K562 (cell line): Measurements from ENCODE around the gene EIF2AK2. TPM values are rescaled to one million over a fixed set of nuclear protein-coding genes. Genes with fewer than 3 reads are reported as not detected.

Source experiments
- ATAC-seq: fragments of 200-7000 bp; cut with Tn5 transposase; 3 replicates; pipeline ENCODE4 v1.9.1; 2020; ENCODE audit warnings: moderate library complexity
- BruUV-seq: library from RNA; stranded (reverse); fragments of 400-500 nt; replicated peaks from 2 replicates; lab custom pipeline; 2021; lab: Mats Ljungman, UMichigan
- CTCF ChIA-PET: fragments of 300-600 bp; formaldehyde crosslinking; extraction: SDS; loops from one replicate; lab custom pipeline; 2021; ENCODE audit warnings: low intra/inter-chr PET ratio; lab: Yijun Ruan, JAX
- POLR2A ChIA-PET: fragments of 300-600, 350-650 bp; sonication (Branson Sonifier 250); formaldehyde crosslinking; extraction: SDS; loops from one replicate; lab custom pipeline; 2021; ENCODE audit warnings: antibody characterized with exemption, inconsistent platforms; lab: Yijun Ruan, JAX
- DNase-seq, 4 experiments: peaks; one replicate each; pipeline versions ENCODE4 v3.0.0 to v3.0.0-alpha.2; 2011 to 2018; ENCODE audit warnings: low spot score in 3 of 4, mixed read lengths in 3 of 4; ENCODE audit errors: extremely low read depth in 1 of 4
- FAIRE-seq: peaks from 2 replicates; lab custom pipeline; 2011; peaks lifted over from hg19 to GRCh38; lab: Jason Lieb, UNC
- H2AFZ ChIP-seq: 2 replicates; pipeline ENCODE4 v1.6.0; 2011; ENCODE audit warnings: low read depth, low read length, control low read depth, inconsistent platforms
- H3K27ac ChIP-seq: fragments of 200-600 bp; 3 replicates; pipeline ENCODE4 v1.8.0; 2011; ENCODE audit warnings: low read depth, mild to moderate bottlenecking, control low read depth, inconsistent platforms, low read length, moderate library complexity, mixed read lengths; ENCODE audit errors: extremely low read depth
- H3K27me3 ChIP-seq, 2 experiments: fragments of 300-600 bp in 1 of 2; 2 replicates in 1 of 2; 3 replicates in 1 of 2; pipeline versions ENCODE4 v1.6.0 to v1.8.0; 2011; ENCODE audit warnings: inconsistent platforms in 2 of 2, low read length in 2 of 2, mild to moderate bottlenecking in 1 of 2, mixed read lengths in 1 of 2, moderate library complexity in 1 of 2; ENCODE audit not compliant: control insufficient read depth in 2 of 2, insufficient read depth in 2 of 2
- H3K36me3 ChIP-seq: fragments of 300-600 bp; 3 replicates; pipeline ENCODE4 v1.8.0; 2011; ENCODE audit warnings: mild to moderate bottlenecking, low read length, inconsistent platforms; ENCODE audit not compliant: control insufficient read depth, insufficient read depth
- H3K4me1 ChIP-seq, 2 experiments: fragments of 200-600 bp in 1 of 2; replicated peaks in 1 of 2; 2 replicates in 1 of 2; 3 replicates in 1 of 2; pipeline versions ENCODE4 v1.5.1 to v1.8.0; 2011; ENCODE audit warnings: inconsistent platforms in 2 of 2, low read length in 2 of 2, mild to moderate bottlenecking in 1 of 2, mixed read lengths in 1 of 2, moderate library complexity in 1 of 2; ENCODE audit not compliant: control insufficient read depth in 2 of 2, insufficient read depth in 2 of 2
- H3K4me2 ChIP-seq: 2 replicates; pipeline ENCODE4 v1.6.1; 2011; ENCODE audit warnings: low read length, control low read depth, inconsistent platforms, mixed read lengths; ENCODE audit not compliant: insufficient read depth
- H3K4me3 ChIP-seq: fragments of 200-600 bp; sonication (generic), shearing (Covaris generic); 2 replicates; pipeline ENCODE4 v1.5.1; 2016; ENCODE audit warnings: control low read depth, inconsistent platforms
- H3K79me2 ChIP-seq: fragments of 200-600 bp; 3 replicates; pipeline ENCODE4 v1.8.0; 2011; ENCODE audit warnings: low read length, inconsistent platforms; ENCODE audit not compliant: control insufficient read depth, insufficient read depth
- H3K9ac ChIP-seq, 2 experiments: 2 replicates each; pipeline versions ENCODE4 v1.6.0 to v1.6.1; 2011; ENCODE audit warnings: low read depth in 2 of 2, low read length in 2 of 2, control low read depth in 1 of 2, inconsistent platforms in 1 of 2, mild to moderate bottlenecking in 1 of 2, mixed read lengths in 1 of 2; ENCODE audit not compliant: insufficient read depth in 1 of 2
- H3K9me1 ChIP-seq: one replicate; pipeline ENCODE4 v1.6.0; 2011; ENCODE audit warnings: inconsistent platforms, mild to moderate bottlenecking, low read length, moderate library complexity; ENCODE audit not compliant: control insufficient read depth, insufficient read depth
- H3K9me3 ChIP-seq: replicated peaks from 2 replicates; pipeline ENCODE4 v1.5.1; 2011; ENCODE audit warnings: low read depth, low read length, inconsistent platforms; ENCODE audit not compliant: control insufficient read depth, insufficient read depth
- H4K20me1 ChIP-seq: replicated peaks from 2 replicates; pipeline ENCODE4 v1.6.1; 2011; ENCODE audit warnings: low read length, inconsistent platforms, mixed read lengths; ENCODE audit not compliant: control insufficient read depth, insufficient read depth
- BMI1 ChIP-seq: fragments of 150-350 bp; IDR thresholded peaks from 2 replicates; pipeline ENCODE4 v1.6.1; 2014; ENCODE audit warnings: low read length
- GABPB1 ChIP-seq: sonication (generic); formaldehyde crosslinking; IDR thresholded peaks from 2 replicates; pipeline ENCODE4 v1.8.0; 2022; ENCODE audit warnings: mild to moderate bottlenecking, missing genetic modification reagents
- MEF2A ChIP-seq: IDR thresholded peaks from 2 replicates; pipeline ENCODE4 v1.6.1; 2011; ENCODE audit warnings: low read depth, mild to moderate bottlenecking, low read length, moderate library complexity; ENCODE audit not compliant: control insufficient read depth
- MTA3 ChIP-seq: fragments of 450-650 bp; formaldehyde crosslinking; IDR thresholded peaks from 2 replicates; pipeline ENCODE4 v1.6.1; 2017; ENCODE audit warnings: mild to moderate bottlenecking, borderline replicate concordance
- PHB ChIP-seq: fragments of 250-450 bp; sonication (Bioruptor Pico); IDR thresholded peaks from 2 replicates; pipeline ENCODE4 v1.5.0; 2021
- RBM22 ChIP-seq: fragments of 200-400 bp; formaldehyde crosslinking; IDR thresholded peaks from 2 replicates; pipeline ENCODE4 v1.6.1; 2018; ENCODE audit warnings: low read length, low read depth; ENCODE audit not compliant: poor library complexity, severe bottlenecking
- TFAP4 ChIP-seq: sonication (generic); formaldehyde crosslinking; IDR thresholded peaks from 2 replicates; pipeline ENCODE4 v1.8.0; 2022; ENCODE audit warnings: missing genetic modification reagents, mild to moderate bottlenecking, moderate library complexity, borderline replicate concordance
- ZNF408 ChIP-seq: fragments of 250-450 bp; sonication (Bioruptor Pico); IDR thresholded peaks from 2 replicates; pipeline ENCODE4 v1.4.0; 2020; ENCODE audit warnings: low read depth, mild to moderate bottlenecking, moderate library complexity
- ZNF764 ChIP-seq: fragments of 250-450 bp; sonication (Bioruptor Pico); IDR thresholded peaks from 2 replicates; pipeline ENCODE4 v1.4.0; 2020; ENCODE audit warnings: low read depth, mild to moderate bottlenecking, moderate library complexity
- WGBS: fragments of 100-300 bp; shearing (Covaris generic); methylation state at CpG from one replicate; pipeline ENCODE4 v1.1.6; 2016; ENCODE audit warnings: low coverage, mixed read lengths; ENCODE audit not compliant: insufficient coverage; ENCODE audit errors: missing lambda C conversion rate; 5-methylcytosine and 5-hydroxymethylcytosine counted together
- in situ Hi-C: fragments of 300-500 bp; cut with MboI; formaldehyde crosslinking; loops from 4 replicates; pipeline ENCODE4 v1.15.0; 2018; ENCODE audit warnings: inconsistent platforms, mixed read lengths
- intact Hi-C: fragments of 100-400 bp; cut with micrococcal nuclease; formaldehyde crosslinking; loops from 2 replicates; pipeline ENCODE4 v1.14.2; 2022
- polyA plus RNA-seq, 8 experiments: library from polyadenylated mRNA; depleted of rRNA in 4 of 8; stranded (reverse) in 5 of 8; unstranded in 3 of 8; fragments of >200 nt; fragmentation: Nextera tagmentation in 2 of 8; fragmentation: Illumina TruSeq in 1 of 8; extraction: Ambion mirVana in 2 of 8; extraction: Trizol in 1 of 8; gene quantifications; 2 replicates each; pipeline versions ENCODE4 v1.2.1 to v1.2.3, GENCODE V29; 2011 to 2014; ENCODE audit warnings: inconsistent platforms in 1 of 8, missing spikeins in 1 of 8
- total RNA-seq, 7 experiments: library from RNA; depleted of rRNA in 6 of 7; stranded (reverse); fragments of >200 nt in 6 of 7; fragmentation: Illumina TruSeq in 2 of 7; extraction: Trizol in 2 of 7; gene quantifications; 2 replicates each; pipeline versions ENCODE4 v1.2.1 to v1.2.3, GENCODE V29; 2011 to 2021; ENCODE audit warnings: low replicate concordance in 1 of 7
- TF ChIP-seq, protein P1 (sequence below): fragments of 450-650 bp; conservative IDR thresholded peaks from 2 replicates; pipeline ENCODE4 v1.6.1; 2016; ENCODE audit warnings: missing genetic modification characterization, low read depth, mild to moderate bottlenecking, missing compliant biosample characterization, moderate library complexity

EIF2AK2 gene
- total and polyA plus RNA-seq, 9 of the 15 experiments (the other 6 are each of a cell fraction or from before 2014, with no cell fraction given), result 3.8 to 19.5 (median 13.3) TPM

- H3K36me3 ChIP-seq, result no peaks in the 10 kb centered on the region
- intact Hi-C loops, result no loop called here
- no peak for FAIRE-seq
- no peak overlapping the region for H3K27ac ChIP-seq
- peaks cover under 1% of the 10 kb centered on the region; the same call in 1 of the 3 replicates for H3K79me2 ChIP-seq
- no peak overlapping the region for H3K9ac ChIP-seq
- H3K4me2 ChIP-seq, result no peak overlapping the region
- H3K9me3 ChIP-seq, result peaks cover 3% of the 10 kb centered on the region; the same call in 1 of the 2 replicates
- peaks cover 0 to 2% of the 10 kb centered on the region in 2 experiments; a peak in 1 of 5 replicates for H3K27me3 ChIP-seq
- H2AFZ ChIP-seq, result no peak overlapping the region; the same call in 1 of the 2 replicates
- ChIA-PET CTCF (no interaction called here), POLR2A (interaction anchor here (0.6 to 1.6 kb wide), 2 partner anchors 10 to 12 kb away, joined by 3 to 8 read pairs; no protein-coding TSS in a partner anchor)
- 40% methylated on average over 4 of the region's 4 CpGs for WGBS
- no peak overlapping the region for H3K4me3 ChIP-seq
- in situ Hi-C loops, result no loop called here
- BruUV-seq, result no TSS peak
- H4K20me1 ChIP-seq, result no peaks in the 10 kb centered on the region
- peaks cover 4 to 9% of the 10 kb centered on the region in 2 experiments; a peak in 3 of 5 replicates for H3K4me1 ChIP-seq
- H3K9me1 ChIP-seq, result no peaks in the 10 kb centered on the region
- no peak for DNase-seq
- no peak for ATAC-seq
- no peak for TF ChIP-seq GABPB1 (CRISPR knock-in tag)
- no peak for TF ChIP-seq MTA3
- no peak for TF ChIP-seq ZNF764 (CRISPR knock-in tag)
- TF ChIP-seq RBM22, result no peak
- TF ChIP-seq ZNF408 (CRISPR knock-in tag), result no peak
- TF ChIP-seq PHB, result no peak
- TF ChIP-seq, protein P1, sequence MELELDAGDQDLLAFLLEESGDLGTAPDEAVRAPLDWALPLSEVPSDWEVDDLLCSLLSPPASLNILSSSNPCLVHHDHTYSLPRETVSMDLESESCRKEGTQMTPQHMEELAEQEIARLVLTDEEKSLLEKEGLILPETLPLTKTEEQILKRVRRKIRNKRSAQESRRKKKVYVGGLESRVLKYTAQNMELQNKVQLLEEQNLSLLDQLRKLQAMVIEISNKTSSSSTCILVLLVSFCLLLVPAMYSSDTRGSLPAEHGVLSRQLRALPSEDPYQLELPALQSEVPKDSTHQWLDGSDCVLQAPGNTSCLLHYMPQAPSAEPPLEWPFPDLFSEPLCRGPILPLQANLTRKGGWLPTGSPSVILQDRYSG (tag), result no peak
- no peak for TF ChIP-seq BMI1
- no peak for TF ChIP-seq MEF2A
- TF ChIP-seq TFAP4 (CRISPR knock-in tag), result no peak
These were observed 34.5 kb upstream of the EIF2AK2 start for GRCh38 chr2:37191253-37191652.
